Epithelial cell of esophagus (primary cell): ENCODE results near the gene YWHAE.
"Not testable (repeated sequence)": the region's sequence is repeated elsewhere in the genome, so short reads cannot be mapped to it uniquely, and the experiment has no call there.

ENCODE experiments used
- DNase-seq: peaks from one replicate; pipeline ENCODE4 v3.0.0; 2010; ENCODE audit warnings: low read depth
- H3K4me3 ChIP-seq: 2 replicates; pipeline ENCODE4 v1.5.1; 2011; ENCODE audit warnings: mild to moderate bottlenecking, low read length, control low read depth
- TF ChIP-seq, protein P1 (sequence below): IDR thresholded peaks from 2 replicates; pipeline ENCODE4 v1.5.1; 2011; ENCODE audit warnings: low read depth, mild to moderate bottlenecking, low read length, control low read depth, inconsistent platforms; ENCODE audit not compliant: insufficient read depth; ENCODE audit errors: missing control alignments

Gene YWHAE

DNA sequence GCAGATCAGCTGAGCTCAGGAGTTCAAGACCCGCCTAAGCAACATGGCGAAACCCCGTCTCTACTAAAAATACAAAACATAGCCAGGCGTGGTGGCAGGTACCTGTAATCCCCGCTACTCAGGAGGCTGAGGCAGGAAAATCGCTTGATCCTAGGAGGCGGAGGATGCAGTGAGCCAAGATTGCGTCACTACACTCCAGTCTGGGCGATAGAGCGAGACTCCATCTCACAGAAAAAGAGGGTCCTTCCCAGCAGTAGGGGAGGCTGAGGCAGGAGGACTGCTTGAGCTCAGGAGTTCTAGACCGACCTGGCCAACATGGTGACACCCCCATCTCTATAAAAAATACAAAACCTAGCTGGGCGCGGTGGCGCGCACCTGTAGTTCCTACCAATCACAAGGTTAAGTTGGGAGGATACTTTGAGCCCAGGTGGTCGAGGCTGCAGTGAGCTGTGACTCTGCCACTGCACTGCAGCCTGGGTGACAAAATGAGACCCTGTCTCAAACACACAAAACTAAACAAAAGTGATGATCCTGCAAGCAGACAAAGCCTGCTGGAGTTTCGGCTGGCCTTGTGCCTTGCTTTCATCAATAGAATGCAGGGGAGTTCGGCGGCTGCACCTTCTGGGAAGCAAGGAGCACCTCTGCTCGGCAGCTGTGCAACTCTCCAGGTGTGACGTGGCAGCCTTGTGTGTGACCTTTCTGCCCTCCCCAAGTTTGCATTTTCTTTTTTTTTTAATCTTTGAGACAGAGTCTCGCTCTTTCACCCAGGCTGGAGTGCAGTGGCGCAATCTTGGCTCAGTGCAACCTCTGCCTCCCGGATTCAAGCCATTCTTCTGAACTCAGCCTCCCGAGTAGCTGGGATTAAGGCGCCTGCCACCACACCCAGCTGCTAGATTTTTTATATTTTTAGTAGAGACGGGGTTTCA, 12.4 kb upstream of the YWHAE start:
- DNase-seq: no peak
- no peak overlapping the region for H3K4me3 ChIP-seq
- TF ChIP-seq, protein P1, sequence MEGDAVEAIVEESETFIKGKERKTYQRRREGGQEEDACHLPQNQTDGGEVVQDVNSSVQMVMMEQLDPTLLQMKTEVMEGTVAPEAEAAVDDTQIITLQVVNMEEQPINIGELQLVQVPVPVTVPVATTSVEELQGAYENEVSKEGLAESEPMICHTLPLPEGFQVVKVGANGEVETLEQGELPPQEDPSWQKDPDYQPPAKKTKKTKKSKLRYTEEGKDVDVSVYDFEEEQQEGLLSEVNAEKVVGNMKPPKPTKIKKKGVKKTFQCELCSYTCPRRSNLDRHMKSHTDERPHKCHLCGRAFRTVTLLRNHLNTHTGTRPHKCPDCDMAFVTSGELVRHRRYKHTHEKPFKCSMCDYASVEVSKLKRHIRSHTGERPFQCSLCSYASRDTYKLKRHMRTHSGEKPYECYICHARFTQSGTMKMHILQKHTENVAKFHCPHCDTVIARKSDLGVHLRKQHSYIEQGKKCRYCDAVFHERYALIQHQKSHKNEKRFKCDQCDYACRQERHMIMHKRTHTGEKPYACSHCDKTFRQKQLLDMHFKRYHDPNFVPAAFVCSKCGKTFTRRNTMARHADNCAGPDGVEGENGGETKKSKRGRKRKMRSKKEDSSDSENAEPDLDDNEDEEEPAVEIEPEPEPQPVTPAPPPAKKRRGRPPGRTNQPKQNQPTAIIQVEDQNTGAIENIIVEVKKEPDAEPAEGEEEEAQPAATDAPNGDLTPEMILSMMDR: no peak

DNA sequence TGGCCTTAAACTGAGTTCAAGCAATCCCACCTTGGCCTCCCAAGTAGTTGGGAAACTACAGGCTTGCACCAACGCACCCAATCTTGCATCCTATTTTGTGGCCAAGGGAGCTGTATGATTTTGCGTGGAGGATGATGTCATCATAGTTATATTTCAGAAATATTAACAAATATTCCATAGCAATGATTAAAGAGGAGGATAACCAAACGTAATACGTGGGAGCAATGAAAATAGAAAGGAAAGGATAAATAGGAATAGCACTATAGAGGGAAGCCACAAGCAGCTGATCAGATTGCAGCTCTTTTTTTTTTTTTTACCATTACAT, 2.2 kb upstream of the YWHAE start:
- no peak overlapping the region for H3K4me3 ChIP-seq
- no peak for DNase-seq
- TF ChIP-seq, protein P1: no peak

DNA sequence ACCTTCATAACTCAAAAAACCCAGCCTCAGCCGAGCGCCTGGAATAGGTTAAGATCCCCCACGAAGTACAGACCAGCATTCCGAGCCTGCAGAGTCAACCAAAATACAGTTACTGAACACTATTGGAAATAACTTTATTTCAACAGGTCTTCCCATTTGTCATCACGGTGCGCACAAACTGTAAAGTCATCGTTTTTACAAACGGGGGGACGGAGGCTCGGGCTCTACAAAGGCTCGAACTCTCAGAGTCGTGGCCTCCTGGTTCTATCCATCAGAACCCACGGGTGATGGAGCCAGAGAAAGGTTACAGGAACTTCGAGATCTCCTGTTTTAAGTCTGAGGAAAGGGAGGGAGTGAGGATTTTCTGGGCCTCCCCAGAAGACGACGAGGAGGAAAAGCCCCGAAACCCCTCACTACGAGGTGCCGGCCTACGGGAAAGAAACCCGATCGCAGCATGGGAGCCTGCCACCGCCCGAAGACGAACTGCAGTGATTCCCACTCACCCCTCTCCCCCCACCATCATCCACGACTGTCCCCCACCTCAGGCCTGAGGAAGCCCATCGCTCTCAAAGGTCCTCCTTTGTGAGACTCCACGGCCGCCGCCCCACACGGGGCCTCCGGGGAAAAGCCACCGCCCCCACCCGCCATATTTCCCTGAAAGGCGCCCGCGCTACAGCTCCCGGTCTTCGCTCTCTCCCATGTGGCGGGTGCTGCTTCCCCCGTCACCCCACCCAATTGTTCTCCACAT, 917 bp downstream of the YWHAE start:
- TF ChIP-seq, protein P1: no peak
- DNase-seq: peak; percentile 39
- H3K4me3 ChIP-seq: peak overlapping the region; percentile 98

DNA sequence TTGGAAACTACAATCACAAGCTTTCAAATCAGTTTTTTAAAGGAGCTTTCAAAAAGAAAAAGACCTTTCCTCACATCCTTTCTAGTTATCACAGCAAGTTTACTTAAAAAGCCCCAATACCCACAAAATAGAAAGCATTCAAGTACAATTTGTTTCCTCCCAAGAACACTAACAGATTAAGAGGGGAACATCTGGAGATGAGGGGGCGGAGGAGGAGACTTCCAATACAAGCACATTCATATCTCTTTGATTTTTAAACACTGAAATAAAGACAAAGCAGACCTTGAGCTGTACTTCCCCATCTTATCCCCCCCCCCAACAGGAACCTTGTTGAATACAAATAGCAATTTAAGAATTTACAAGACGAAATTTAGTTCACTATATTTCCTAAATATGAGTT, 2.0 kb downstream of the YWHAE start:
- TF ChIP-seq, protein P1: no peak
- DNase-seq: no peak
- peak overlapping the region; percentile 98 for H3K4me3 ChIP-seq

DNA sequence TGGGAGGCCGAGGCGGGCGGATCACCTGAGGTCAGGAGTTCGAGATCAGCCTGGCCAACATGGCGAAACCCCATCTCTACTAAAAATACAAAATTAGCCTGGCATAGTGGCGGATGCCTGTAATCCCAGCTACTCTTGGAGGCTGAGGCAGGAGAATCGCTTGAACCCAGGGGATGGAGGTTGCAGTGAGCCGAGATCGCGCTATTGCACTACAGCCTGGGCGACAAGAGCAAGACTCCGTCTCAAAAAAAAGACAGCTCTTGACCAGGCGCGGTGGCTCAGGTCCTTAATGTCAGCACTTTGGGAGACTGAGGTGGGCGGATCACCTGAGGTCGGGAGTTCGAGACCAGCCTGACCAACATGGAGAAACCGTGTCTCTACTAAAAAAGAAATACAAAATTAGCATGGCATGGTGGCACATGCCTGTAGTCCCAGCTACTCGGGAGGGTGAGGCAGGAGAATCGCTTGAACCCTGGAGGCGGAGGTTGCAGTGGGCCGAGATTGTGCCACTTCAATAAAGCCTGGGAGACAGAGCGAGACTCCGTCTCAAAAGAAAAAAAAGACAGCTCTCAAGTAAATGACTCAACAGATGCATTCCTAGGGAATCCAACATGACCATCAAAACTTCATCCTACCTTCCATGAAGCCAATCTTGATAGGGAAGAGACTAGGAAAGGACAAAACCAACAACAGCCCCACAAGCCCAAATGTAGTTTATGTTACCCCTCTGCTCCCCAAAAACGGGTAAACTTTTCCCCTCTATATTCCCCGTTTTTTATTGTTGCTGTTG, 4.0 kb downstream of the YWHAE start:
- not testable (repeated sequence) for H3K4me3 ChIP-seq, DNase-seq

DNA sequence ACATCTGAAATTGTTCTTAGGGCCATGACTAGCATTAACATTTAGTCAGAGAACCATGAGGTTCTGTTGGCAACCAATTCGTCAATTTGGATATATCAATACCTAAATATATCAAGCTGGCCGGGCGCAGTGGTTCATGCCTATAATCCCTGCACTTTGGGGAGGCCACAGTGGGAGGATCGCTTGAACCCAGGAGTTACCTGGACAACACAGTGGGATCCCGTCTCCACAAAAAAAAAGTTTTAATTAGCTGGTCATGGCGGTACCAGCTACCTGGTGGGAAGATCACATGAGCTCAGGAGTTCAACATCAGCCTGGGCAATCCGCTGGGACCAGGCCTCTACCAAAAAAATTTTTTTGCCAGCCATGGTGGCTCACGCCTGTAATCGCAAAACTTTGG, 8.4 kb downstream of the YWHAE start:
- H3K4me3 ChIP-seq: no peak overlapping the region
- no peak for DNase-seq
- TF ChIP-seq, protein P1: no peak
